WERI-Rb-1 (cell line): Measurements from ENCODE around the gene ZNF354C.

Source experiments
- DNase-seq: peaks from one replicate; pipeline ENCODE4 v3.0.0-alpha.2; 2020
- H3K27ac ChIP-seq: fragments of 250-450 bp; sonication (Bioruptor Pico); 2 replicates; pipeline ENCODE4 v1.5.1; 2020; ENCODE audit warnings: mild to moderate bottlenecking, moderate library complexity
- H3K27me3 ChIP-seq: fragments of 250-450 bp; sonication (Bioruptor Pico); 2 replicates; pipeline ENCODE4 v1.5.1; 2021; ENCODE audit warnings: mild to moderate bottlenecking, low read depth, moderate library complexity; ENCODE audit not compliant: insufficient read depth, severe bottlenecking
- H3K36me3 ChIP-seq: fragments of 250-450 bp; sonication (Bioruptor Pico); 2 replicates; pipeline ENCODE4 v1.5.1; 2020; ENCODE audit warnings: mild to moderate bottlenecking, moderate library complexity
- H3K4me3 ChIP-seq: 2 replicates; pipeline ENCODE4 v1.5.1; 2011; ENCODE audit warnings: low read depth, mild to moderate bottlenecking, control low read depth, low read length
- H3K9me3 ChIP-seq: fragments of 250-450 bp; sonication (Bioruptor Pico); 2 replicates; pipeline ENCODE4 v1.5.1; 2021; ENCODE audit warnings: mild to moderate bottlenecking, moderate library complexity; ENCODE audit not compliant: severe bottlenecking
- TF ChIP-seq, protein P1 (sequence below): IDR thresholded peaks from 2 replicates; pipeline ENCODE4 v1.5.1; 2011; ENCODE audit warnings: low read depth, mild to moderate bottlenecking, control low read depth, inconsistent platforms, low read length

Gene ZNF354C

DNA sequence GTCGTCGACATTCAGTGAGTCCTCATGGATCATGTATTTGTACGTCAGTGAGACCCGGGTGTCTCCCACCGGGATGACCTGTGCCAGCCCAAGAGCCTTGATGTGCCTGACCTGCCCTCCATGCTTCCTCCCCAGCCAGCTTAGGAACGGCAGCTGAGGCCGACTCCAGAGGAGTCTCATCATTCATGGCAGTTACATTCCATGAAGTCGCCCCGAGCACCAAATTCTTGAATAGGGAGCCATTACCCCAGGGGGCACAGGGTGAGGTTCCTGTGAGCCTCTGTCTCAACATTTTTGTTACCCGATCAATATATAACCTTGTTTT lies 67.8 kb downstream of the ZNF354C start:
- H3K36me3 ChIP-seq, result no peaks in the 10 kb centered on the region
- TF ChIP-seq, protein P1, sequence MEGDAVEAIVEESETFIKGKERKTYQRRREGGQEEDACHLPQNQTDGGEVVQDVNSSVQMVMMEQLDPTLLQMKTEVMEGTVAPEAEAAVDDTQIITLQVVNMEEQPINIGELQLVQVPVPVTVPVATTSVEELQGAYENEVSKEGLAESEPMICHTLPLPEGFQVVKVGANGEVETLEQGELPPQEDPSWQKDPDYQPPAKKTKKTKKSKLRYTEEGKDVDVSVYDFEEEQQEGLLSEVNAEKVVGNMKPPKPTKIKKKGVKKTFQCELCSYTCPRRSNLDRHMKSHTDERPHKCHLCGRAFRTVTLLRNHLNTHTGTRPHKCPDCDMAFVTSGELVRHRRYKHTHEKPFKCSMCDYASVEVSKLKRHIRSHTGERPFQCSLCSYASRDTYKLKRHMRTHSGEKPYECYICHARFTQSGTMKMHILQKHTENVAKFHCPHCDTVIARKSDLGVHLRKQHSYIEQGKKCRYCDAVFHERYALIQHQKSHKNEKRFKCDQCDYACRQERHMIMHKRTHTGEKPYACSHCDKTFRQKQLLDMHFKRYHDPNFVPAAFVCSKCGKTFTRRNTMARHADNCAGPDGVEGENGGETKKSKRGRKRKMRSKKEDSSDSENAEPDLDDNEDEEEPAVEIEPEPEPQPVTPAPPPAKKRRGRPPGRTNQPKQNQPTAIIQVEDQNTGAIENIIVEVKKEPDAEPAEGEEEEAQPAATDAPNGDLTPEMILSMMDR, result no peak
- no peak overlapping the region for H3K27ac ChIP-seq
- H3K27me3 ChIP-seq, result no peaks in the 10 kb centered on the region
- DNase-seq, result no peak
- H3K4me3 ChIP-seq, result no peak overlapping the region
- no peaks in the 10 kb centered on the region for H3K9me3 ChIP-seq

DNA sequence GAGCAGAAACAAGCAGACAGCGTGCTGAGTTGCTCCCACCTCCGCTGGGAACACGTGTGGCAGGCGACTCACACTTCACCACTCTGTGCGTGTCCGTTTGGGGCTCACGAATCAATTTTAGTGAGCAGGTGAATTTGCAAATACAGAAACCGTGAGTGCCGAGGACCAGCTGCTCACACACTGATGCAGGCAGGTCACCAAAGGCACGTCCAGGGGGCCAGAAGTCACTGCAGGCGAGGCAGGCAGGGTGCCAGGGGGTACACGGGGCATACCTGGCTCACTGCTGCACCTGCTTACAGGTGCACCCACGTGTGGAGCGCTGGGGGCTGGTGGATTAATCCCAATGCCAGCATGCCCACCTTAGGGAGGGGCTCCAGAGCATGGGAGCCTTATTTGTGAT lies 68.8 kb downstream of the ZNF354C start:
- H3K27me3 ChIP-seq, result no peaks in the 10 kb centered on the region
- TF ChIP-seq, protein P1, result no peak
- H3K36me3 ChIP-seq, result no peaks in the 10 kb centered on the region
- H3K4me3 ChIP-seq, result no peak overlapping the region
- no peak for DNase-seq
- no peaks in the 10 kb centered on the region for H3K9me3 ChIP-seq
- no peak overlapping the region for H3K27ac ChIP-seq

DNA sequence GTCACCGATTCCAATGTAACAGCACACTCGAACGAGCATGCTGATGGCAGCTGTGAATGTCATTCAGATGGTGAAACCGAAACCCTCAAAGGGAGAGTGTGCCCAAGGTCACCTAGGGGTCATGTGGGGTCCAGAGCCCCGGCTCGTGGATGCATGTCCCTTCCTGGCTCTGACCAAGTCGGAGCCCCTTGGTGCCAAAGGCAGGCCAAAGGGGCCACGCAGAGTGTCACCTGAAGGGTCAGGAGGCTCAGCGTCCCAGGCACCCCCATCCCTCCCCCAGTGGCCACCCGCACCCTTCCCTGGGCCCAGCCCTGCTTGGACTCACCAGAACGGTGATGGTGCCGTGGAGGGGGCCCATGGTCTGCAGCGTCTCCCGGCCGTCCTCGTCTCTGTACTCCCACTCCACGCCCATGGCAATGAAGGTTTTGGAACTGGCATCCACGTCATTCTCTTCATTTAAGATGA lies 69.5 kb downstream of the ZNF354C start:
- Histone ChIP-seq H3K27me3 (no peaks in the 10 kb centered on the region), H3K27ac (no peak overlapping the region), H3K4me3 (no peak overlapping the region), H3K9me3 (no peaks in the 10 kb centered on the region), H3K36me3 (no peaks in the 10 kb centered on the region)
- no peak for DNase-seq
- TF ChIP-seq, protein P1, result no peak

DNA sequence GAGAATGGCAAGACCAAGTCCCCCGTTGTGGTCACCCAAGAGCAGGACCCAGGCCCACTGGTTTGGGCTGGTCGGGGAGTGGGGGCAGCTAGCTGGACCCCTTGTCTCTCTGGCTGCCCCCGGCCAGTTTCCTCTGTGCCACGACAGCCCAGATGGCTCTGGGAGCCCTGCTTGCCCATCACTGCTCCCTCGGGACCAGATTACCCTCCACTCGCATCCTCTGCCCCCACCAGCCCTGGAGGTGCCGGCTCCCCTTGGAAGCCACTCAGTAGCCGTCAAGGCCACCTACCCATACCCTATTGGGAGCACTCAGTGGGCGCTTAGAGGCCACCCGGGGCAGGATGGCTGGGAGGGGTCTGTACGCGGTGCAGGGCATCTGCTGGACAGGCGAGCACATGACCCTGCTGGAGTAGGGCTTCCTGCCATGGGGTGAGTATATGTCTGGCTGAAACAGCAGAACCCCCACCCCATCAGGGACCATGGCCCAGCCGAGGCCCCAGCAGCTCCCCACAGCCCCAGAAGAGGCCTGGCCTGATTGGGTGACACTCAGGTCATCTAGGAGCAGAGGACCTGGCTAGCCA lies 70.0 kb downstream of the ZNF354C start:
- no peaks in the 10 kb centered on the region for H3K27me3 ChIP-seq
- no peak for DNase-seq
- no peaks in the 10 kb centered on the region for H3K9me3 ChIP-seq
- TF ChIP-seq, protein P1, result no peak
- H3K4me3 ChIP-seq, result no peak overlapping the region
- H3K27ac ChIP-seq, result no peak overlapping the region
- H3K36me3 ChIP-seq, result no peaks in the 10 kb centered on the region

DNA sequence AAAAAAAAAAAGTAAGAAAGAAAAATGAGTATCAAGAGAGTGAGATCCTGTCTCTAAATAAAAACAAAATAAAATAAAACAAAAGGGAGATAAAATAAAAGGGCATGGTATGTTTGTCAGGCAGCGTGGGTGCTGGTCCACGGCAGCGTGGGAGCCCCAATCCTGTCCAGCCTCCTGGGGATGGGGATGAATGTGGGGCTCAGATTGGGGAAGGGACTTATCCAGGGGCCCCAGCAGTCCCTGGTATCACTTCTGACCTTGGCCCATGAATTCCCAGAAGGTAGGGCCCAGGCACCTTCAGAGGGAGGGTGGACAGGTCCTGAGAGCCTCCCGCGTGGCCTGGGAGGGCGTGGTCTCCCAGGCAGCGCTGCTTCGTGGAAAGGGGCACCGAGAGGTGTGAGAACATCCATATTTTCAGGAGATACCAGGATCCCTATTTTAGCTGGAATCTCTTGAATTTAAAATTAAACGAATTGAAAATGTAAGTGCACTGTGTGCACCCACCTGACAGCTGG lies 71.2 kb downstream of the ZNF354C start:
- Histone ChIP-seq H3K27me3 (no peaks in the 10 kb centered on the region), H3K36me3 (no peaks in the 10 kb centered on the region), H3K4me3 (no peak overlapping the region), H3K27ac (no peak overlapping the region), H3K9me3 (no peaks in the 10 kb centered on the region)
- TF ChIP-seq, protein P1, result no peak
- DNase-seq, result no peak
